ENCODE measurements around the gene FAM107B.

DNA sequence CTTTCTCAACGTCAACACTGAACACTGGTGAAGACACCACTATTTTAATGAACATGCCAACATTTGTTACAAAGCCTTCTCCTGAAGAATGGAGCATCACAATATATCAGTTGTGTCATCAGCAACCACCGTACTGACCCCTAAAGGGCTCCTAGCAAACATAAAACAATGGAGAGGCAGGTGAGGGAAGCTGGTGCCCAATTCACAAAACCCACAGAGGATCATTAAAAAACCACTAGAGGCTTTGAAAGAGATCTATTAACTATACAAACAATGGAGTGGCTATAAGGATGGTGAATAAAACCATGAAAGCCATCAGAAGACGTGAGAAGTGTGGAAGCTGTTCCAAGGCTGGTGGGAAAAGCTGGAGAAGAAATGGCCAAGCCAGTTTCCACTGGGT is 150.8 kb downstream of the FAM107B start:
- TF ChIP-seq, protein P1, sequence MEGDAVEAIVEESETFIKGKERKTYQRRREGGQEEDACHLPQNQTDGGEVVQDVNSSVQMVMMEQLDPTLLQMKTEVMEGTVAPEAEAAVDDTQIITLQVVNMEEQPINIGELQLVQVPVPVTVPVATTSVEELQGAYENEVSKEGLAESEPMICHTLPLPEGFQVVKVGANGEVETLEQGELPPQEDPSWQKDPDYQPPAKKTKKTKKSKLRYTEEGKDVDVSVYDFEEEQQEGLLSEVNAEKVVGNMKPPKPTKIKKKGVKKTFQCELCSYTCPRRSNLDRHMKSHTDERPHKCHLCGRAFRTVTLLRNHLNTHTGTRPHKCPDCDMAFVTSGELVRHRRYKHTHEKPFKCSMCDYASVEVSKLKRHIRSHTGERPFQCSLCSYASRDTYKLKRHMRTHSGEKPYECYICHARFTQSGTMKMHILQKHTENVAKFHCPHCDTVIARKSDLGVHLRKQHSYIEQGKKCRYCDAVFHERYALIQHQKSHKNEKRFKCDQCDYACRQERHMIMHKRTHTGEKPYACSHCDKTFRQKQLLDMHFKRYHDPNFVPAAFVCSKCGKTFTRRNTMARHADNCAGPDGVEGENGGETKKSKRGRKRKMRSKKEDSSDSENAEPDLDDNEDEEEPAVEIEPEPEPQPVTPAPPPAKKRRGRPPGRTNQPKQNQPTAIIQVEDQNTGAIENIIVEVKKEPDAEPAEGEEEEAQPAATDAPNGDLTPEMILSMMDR (IDR thresholded peaks at IDR 0.05): no peak
- no peak for TF ChIP-seq POLR2A (IDR thresholded peaks at IDR 0.05)

Data from heart left ventricle (tissue), 13 donors.